ENCODE measurements around the gene RBM39.
A peak's percentile ranks its signal among the peaks of the same experiment; 100 is the strongest.

Gene RBM39

DNA sequence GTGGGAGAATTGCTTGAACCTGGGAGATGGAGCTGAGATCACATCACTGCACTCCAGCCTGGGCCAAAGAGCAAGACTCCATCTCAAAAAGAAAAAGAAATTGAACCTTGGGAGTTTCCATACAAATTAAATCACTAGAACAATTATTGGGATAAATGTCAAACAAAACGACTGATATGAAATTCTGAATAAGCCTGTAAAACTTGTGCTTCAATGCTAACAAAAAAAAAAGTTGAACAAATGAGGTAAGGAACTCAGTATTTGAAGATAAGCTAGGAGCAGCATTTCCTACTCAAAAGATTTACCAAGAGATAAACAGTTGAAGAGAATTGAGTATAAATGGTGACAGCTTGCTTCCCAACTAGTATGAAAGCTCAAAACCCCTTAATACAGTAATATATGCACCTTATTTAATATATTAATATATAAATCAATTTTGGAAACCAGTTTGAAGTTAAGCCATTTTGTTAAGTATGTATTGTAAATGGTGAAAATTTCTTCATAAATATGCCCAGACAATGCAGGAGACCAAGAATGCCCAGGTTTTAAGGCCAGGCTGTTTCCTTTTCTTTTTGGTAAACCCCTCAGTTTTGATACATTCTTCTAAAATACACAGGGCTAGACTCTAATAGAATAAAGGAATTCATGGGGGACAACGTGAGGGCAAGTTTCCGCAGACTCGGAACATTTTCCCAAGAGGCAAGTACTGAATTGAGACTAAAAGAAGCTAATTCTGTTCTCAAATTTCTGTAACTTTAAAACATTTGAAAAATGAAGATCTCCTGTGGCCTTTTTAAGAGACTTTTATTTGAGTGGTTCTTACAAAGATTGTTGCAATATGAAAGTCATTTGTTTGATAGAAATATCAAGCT lies 39.0 kb downstream of the RBM39 start:
- Histone ChIP-seq H3K4me3 (ENCODE audit: low read depth, low read length, poor library complexity, severe bottlenecking) (no peak overlapping the region), H3K79me2 (ENCODE audit: insufficient read depth, low read length) (no peaks in the 10 kb centered on the region; the same call in 1 of the 2 replicates), H4K20me1 (ENCODE audit: insufficient read depth, low read length) (no peaks in the 10 kb centered on the region), H3K9me2 (ENCODE audit: low read depth, low read length) (no peaks in the 10 kb centered on the region), H3K9me3 (ENCODE audit: low read length) (no peaks in the 10 kb centered on the region), H3K27me3 (ENCODE audit: insufficient read depth, low read length) (no peaks in the 10 kb centered on the region), H3F3A (ENCODE audit: insufficient read depth, low read length) (peaks cover 46% of the 10 kb centered on the region), H3K27ac (ENCODE audit: low read depth, low read length, poor library complexity, severe bottlenecking) (no peak overlapping the region), H3K36me3 (ENCODE audit: insufficient read depth, low read length) (peaks cover 72% of the 10 kb centered on the region), H3K9ac (ENCODE audit: low read length) (no peak overlapping the region), H2AFZ (ENCODE audit: low read length) (no peak overlapping the region), H3K4me1 (ENCODE audit: insufficient read depth, low read length, severe bottlenecking) (peaks cover 21% of the 10 kb centered on the region), H3K4me2 (ENCODE audit: low read length) (no peak overlapping the region)
- TF ChIP-seq, protein P1, sequence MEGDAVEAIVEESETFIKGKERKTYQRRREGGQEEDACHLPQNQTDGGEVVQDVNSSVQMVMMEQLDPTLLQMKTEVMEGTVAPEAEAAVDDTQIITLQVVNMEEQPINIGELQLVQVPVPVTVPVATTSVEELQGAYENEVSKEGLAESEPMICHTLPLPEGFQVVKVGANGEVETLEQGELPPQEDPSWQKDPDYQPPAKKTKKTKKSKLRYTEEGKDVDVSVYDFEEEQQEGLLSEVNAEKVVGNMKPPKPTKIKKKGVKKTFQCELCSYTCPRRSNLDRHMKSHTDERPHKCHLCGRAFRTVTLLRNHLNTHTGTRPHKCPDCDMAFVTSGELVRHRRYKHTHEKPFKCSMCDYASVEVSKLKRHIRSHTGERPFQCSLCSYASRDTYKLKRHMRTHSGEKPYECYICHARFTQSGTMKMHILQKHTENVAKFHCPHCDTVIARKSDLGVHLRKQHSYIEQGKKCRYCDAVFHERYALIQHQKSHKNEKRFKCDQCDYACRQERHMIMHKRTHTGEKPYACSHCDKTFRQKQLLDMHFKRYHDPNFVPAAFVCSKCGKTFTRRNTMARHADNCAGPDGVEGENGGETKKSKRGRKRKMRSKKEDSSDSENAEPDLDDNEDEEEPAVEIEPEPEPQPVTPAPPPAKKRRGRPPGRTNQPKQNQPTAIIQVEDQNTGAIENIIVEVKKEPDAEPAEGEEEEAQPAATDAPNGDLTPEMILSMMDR (IDR thresholded peaks at IDR 0.05; ENCODE audit: low read length): no peak
- no peak for TF ChIP-seq EZH2 (IDR thresholded peaks at IDR 0.05; ENCODE audit: borderline replicate concordance, low read length)

DNA sequence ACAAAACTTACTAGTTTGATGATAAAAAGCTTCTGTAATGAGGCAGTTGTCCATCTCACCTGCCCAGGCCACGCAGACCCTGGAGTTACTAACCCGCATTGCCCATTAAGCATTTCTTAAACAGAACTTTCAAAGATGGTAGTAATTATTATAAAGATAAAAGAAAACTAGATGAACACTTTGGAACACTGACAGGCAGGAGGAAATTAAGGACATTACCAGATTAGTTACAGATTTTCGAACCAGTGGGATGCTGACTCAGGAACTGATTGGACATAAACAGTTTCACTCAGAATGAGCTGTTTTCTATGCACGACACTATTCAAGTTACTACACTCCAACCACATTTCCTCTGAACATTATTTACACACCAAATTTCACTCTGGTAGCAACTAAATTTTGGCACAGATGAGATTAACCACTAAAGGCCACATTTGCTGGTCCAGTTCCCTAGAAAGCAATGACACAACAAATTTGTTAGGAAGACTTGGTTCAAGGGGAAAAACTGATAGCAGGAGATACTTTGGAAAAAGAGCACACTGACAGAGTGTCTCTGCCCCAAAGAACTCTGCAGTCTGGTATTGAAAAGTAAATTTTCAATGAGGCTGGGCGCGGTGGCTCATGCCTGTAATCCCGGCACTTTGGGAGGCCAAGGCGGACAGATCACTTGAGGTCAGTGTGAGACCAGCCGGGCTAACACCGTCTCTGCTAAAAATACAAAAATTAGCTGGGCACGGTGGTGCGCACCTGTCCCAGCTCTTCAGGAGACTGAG lies 39.8 kb downstream of the RBM39 start:
- Histone ChIP-seq H3K4me2 (ENCODE audit: low read length) (no peak overlapping the region), H3K27ac (ENCODE audit: low read depth, low read length, poor library complexity, severe bottlenecking) (no peak overlapping the region), H3F3A (ENCODE audit: insufficient read depth, low read length) (peaks cover 44% of the 10 kb centered on the region)

GRCh38 chr20:35700625-35701148 lies 41.4 kb downstream of the RBM39 start:
- no peaks in the 10 kb centered on the region for H3K9me2 ChIP-seq (ENCODE audit: low read depth, low read length)
- H3K36me3 ChIP-seq (ENCODE audit: insufficient read depth, low read length): peaks cover 50% of the 10 kb centered on the region
- H3K27me3 ChIP-seq (ENCODE audit: insufficient read depth, low read length): no peaks in the 10 kb centered on the region
- no peak for TF ChIP-seq EZH2 (IDR thresholded peaks at IDR 0.05; ENCODE audit: borderline replicate concordance, low read length)
- TF ChIP-seq, protein P1 (IDR thresholded peaks at IDR 0.05; ENCODE audit: low read length): no peak
- H3K79me2 ChIP-seq (ENCODE audit: insufficient read depth, low read length): no peaks in the 10 kb centered on the region; the same call in 1 of the 2 replicates
- H3K4me3 ChIP-seq (ENCODE audit: low read depth, low read length, poor library complexity, severe bottlenecking): peak overlapping the region; percentile 87
- peak overlapping the region; percentile 76 for H3K27ac ChIP-seq (ENCODE audit: low read depth, low read length, poor library complexity, severe bottlenecking)
- H3K9ac ChIP-seq (ENCODE audit: low read length): peak overlapping the region; percentile 90; the same call in 1 of the 2 replicates
- no peak overlapping the region for H2AFZ ChIP-seq (ENCODE audit: low read length)
- H3K9me3 ChIP-seq (ENCODE audit: low read length): no peaks in the 10 kb centered on the region
- H3K4me2 ChIP-seq (ENCODE audit: low read length): peak overlapping the region; percentile 99
- H3F3A ChIP-seq (ENCODE audit: insufficient read depth, low read length): peaks cover 40% of the 10 kb centered on the region
- peaks cover 29% of the 10 kb centered on the region for H3K4me1 ChIP-seq (ENCODE audit: insufficient read depth, low read length, severe bottlenecking)
- H4K20me1 ChIP-seq (ENCODE audit: insufficient read depth, low read length): no peaks in the 10 kb centered on the region

More for the DNA sequence above, 39.8 kb downstream of the RBM39 start:
- peaks cover 64% of the 10 kb centered on the region for H3K36me3 ChIP-seq (ENCODE audit: insufficient read depth, low read length)
- no peak for TF ChIP-seq EZH2 (IDR thresholded peaks at IDR 0.05; ENCODE audit: borderline replicate concordance, low read length)
- TF ChIP-seq, protein P1 (IDR thresholded peaks at IDR 0.05; ENCODE audit: low read length): no peak
- no peaks in the 10 kb centered on the region for H3K9me2 ChIP-seq (ENCODE audit: low read depth, low read length)
- H3K9ac ChIP-seq (ENCODE audit: low read length): no peak overlapping the region
- no peak overlapping the region for H2AFZ ChIP-seq (ENCODE audit: low read length)
- no peak overlapping the region for H3K4me3 ChIP-seq (ENCODE audit: low read depth, low read length, poor library complexity, severe bottlenecking)
- H3K4me1 ChIP-seq (ENCODE audit: insufficient read depth, low read length, severe bottlenecking): peaks cover 29% of the 10 kb centered on the region
- no peaks in the 10 kb centered on the region for H3K9me3 ChIP-seq (ENCODE audit: low read length)
- no peaks in the 10 kb centered on the region; the same call in 1 of the 2 replicates for H3K79me2 ChIP-seq (ENCODE audit: insufficient read depth, low read length)
- no peaks in the 10 kb centered on the region for H4K20me1 ChIP-seq (ENCODE audit: insufficient read depth, low read length)
- no peaks in the 10 kb centered on the region for H3K27me3 ChIP-seq (ENCODE audit: insufficient read depth, low read length)

Data from OCI-LY1 (cell line).